ENCODE data around the gene SLC25A33.

- TF ChIP-seq POLR2A (IDR thresholded peaks at IDR 0.05; ENCODE audit: low read depth, low read length) = no peak
- no peak for TF ChIP-seq POLR2AphosphoS5 (IDR thresholded peaks at IDR 0.05; ENCODE audit: low read depth, low read length)
- no peak for TF ChIP-seq TAF1 (IDR thresholded peaks at IDR 0.05; ENCODE audit: borderline replicate concordance, low read depth, low read length)
These were observed 64.8 kb downstream of the SLC25A33 start for GRCh38 chr1:9603766-9604753.
